GM23338 (cell line): ENCODE results near the gene OOSP4A. TPM values are rescaled to one million over a fixed set of nuclear protein-coding genes. Genes with fewer than 3 reads are reported as not detected.

Source experiments
- ATAC-seq: fragments of 200-7000 bp; cut with Tn5 transposase; 3 replicates; pipeline ENCODE4 v1.9.1; 2020
- DNase-seq: peaks from one replicate; pipeline ENCODE4 v3.0.0-alpha.2; 2015; ENCODE audit warnings: low spot score
- H2AFZ ChIP-seq: fragments of 200-600 bp; sonication (generic); 2 replicates; pipeline ENCODE4 v1.8.0; 2016; ENCODE audit warnings: antibody characterized with exemption, mild to moderate bottlenecking, moderate library complexity
- H3F3A ChIP-seq: fragments of 200-600 bp; sonication (generic); replicated peaks from 2 replicates; pipeline ENCODE4 v1.8.0; 2017; ENCODE audit warnings: antibody characterized with exemption, mixed run types, low read depth
- H3K27ac ChIP-seq: fragments of 200-600 bp; sonication (generic); 2 replicates; pipeline ENCODE4 v1.6.1; 2016; ENCODE audit warnings: low read depth
- H3K27me3 ChIP-seq: fragments of 200-600 bp; sonication (generic); 2 replicates; pipeline ENCODE4 v1.8.0; 2016; ENCODE audit warnings: mild to moderate bottlenecking, mixed run types, moderate library complexity; ENCODE audit not compliant: insufficient read depth
- H3K36me3 ChIP-seq: fragments of 200-600 bp; sonication (generic); 2 replicates; pipeline ENCODE4 v1.8.0; 2016; ENCODE audit warnings: mild to moderate bottlenecking; ENCODE audit not compliant: insufficient read depth
- H3K4me1 ChIP-seq: fragments of 200-600 bp; sonication (generic); 2 replicates; pipeline ENCODE4 v1.8.0; 2016; ENCODE audit warnings: mild to moderate bottlenecking, moderate library complexity; ENCODE audit not compliant: insufficient read depth
- H3K4me2 ChIP-seq: fragments of 200-600 bp; sonication (generic); 2 replicates; pipeline ENCODE4 v1.7.1; 2017; ENCODE audit warnings: mixed run types
- H3K4me3 ChIP-seq: fragments of 200-600 bp; sonication (generic); 2 replicates; pipeline ENCODE4 v1.6.1; 2016; ENCODE audit warnings: mixed run types
- H3K79me2 ChIP-seq: fragments of 200-600 bp; sonication (generic); replicated peaks from 2 replicates; pipeline ENCODE4 v1.8.0; 2017; ENCODE audit warnings: mild to moderate bottlenecking; ENCODE audit not compliant: insufficient read depth
- H3K9me2 ChIP-seq: fragments of 200-600 bp; sonication (generic); 2 replicates; pipeline ENCODE4 v1.8.0; 2017; ENCODE audit not compliant: insufficient read depth
- H4K20me1 ChIP-seq: fragments of 200-600 bp; sonication (generic); replicated peaks from 2 replicates; pipeline ENCODE4 v1.8.0; 2017; ENCODE audit warnings: mild to moderate bottlenecking; ENCODE audit not compliant: insufficient read depth
- H3K27ac Mint-ChIP-seq: 2 replicates; pipeline ENCODE4 v1.8.0; 2020; ENCODE audit warnings: inconsistent platforms, mild to moderate bottlenecking, moderate library complexity, mixed read lengths
- H3K27me3 Mint-ChIP-seq: 3 replicates; pipeline ENCODE4 v1.8.0; 2022; ENCODE audit warnings: low read depth, mild to moderate bottlenecking, moderate library complexity, mixed read lengths, inconsistent platforms; ENCODE audit not compliant: insufficient read depth, poor library complexity
- H3K36me3 Mint-ChIP-seq: 3 replicates; pipeline ENCODE4 v1.8.0; 2021; ENCODE audit warnings: low read depth, mild to moderate bottlenecking, inconsistent platforms, moderate library complexity, mixed read lengths
- H3K4me1 Mint-ChIP-seq: 3 replicates; pipeline ENCODE4 v1.8.0; 2020; ENCODE audit warnings: mild to moderate bottlenecking, inconsistent platforms, mixed read lengths
- H3K4me3 Mint-ChIP-seq: 3 replicates; pipeline ENCODE4 v1.8.0; 2021; ENCODE audit warnings: moderate library complexity, mild to moderate bottlenecking, inconsistent platforms, mixed read lengths
- H3K9me3 Mint-ChIP-seq: 3 replicates; pipeline ENCODE4 v1.8.0; 2020; ENCODE audit warnings: moderate library complexity, mild to moderate bottlenecking, inconsistent platforms, mixed read lengths
- CREB1 ChIP-seq: fragments of 250-450 bp; sonication (Bioruptor Pico); IDR thresholded peaks from 2 replicates; pipeline ENCODE4 v1.5.0; 2020; ENCODE audit warnings: low read depth, mild to moderate bottlenecking, moderate library complexity
- CTCF ChIP-seq, 2 experiments: fragments of 200-600 bp in 1 of 2; sonication (generic) in 1 of 2; conservative IDR thresholded peaks; 2 replicates each; pipeline versions ENCODE4 v1.5.1 to v1.6.1; 2016 to 2017; ENCODE audit warnings: antibody characterized with exemption in 2 of 2, low read depth in 2 of 2, mild to moderate bottlenecking in 2 of 2, moderate library complexity in 1 of 2
- ETS1 ChIP-seq: IDR thresholded peaks from 2 replicates; pipeline ENCODE4 v1.6.1; 2016; ENCODE audit warnings: antibody characterized with exemption
- EZH2 ChIP-seq: fragments of 200-600 bp; sonication (generic); IDR thresholded peaks from one replicate; pipeline ENCODE4 v1.8.0; 2017; ENCODE audit warnings: antibody characterized with exemption, mild to moderate bottlenecking, low read depth; ENCODE audit not compliant: unreplicated experiment
- EZH2phosphoT487 ChIP-seq: fragments of 200-600 bp; sonication (generic); IDR thresholded peaks from one replicate; pipeline ENCODE4 v1.8.1; 2018; ENCODE audit warnings: antibody characterized with exemption; ENCODE audit not compliant: unreplicated experiment
- JUNB ChIP-seq: IDR thresholded peaks from one replicate; pipeline ENCODE4 v1.6.1; 2016; ENCODE audit warnings: antibody characterized with exemption; ENCODE audit not compliant: unreplicated experiment
- NANOG ChIP-seq: IDR thresholded peaks from 2 replicates; pipeline ENCODE4 v1.6.1; 2016; ENCODE audit warnings: antibody characterized with exemption, borderline replicate concordance
- POLR2AphosphoS5 ChIP-seq: IDR thresholded peaks from 2 replicates; pipeline ENCODE4 v1.6.1; 2016; ENCODE audit warnings: antibody characterized with exemption, low read depth
- REST ChIP-seq: IDR thresholded peaks from one replicate; pipeline ENCODE4 v1.6.1; 2018; ENCODE audit warnings: antibody characterized with exemption; ENCODE audit not compliant: unreplicated experiment
- STAT1 ChIP-seq: IDR thresholded peaks from one replicate; pipeline ENCODE4 v1.6.1; 2016; ENCODE audit warnings: antibody characterized with exemption; ENCODE audit not compliant: unreplicated experiment
- ZNF114 ChIP-seq: fragments of 250-450 bp; sonication (Bioruptor Pico); IDR thresholded peaks from 2 replicates; pipeline ENCODE4 v1.5.0; 2020; ENCODE audit warnings: mild to moderate bottlenecking, moderate library complexity
- ZNF331 ChIP-seq: fragments of 250-450 bp; sonication (Bioruptor Pico); IDR thresholded peaks from 2 replicates; pipeline ENCODE4 v1.5.0; 2020; ENCODE audit warnings: low read depth, mild to moderate bottlenecking, moderate library complexity
- ZNF462 ChIP-seq: fragments of 250-450 bp; sonication (Bioruptor Pico); IDR thresholded peaks from 2 replicates; pipeline ENCODE4 v1.5.0; 2020; ENCODE audit warnings: mild to moderate bottlenecking, moderate library complexity
- polyA plus RNA-seq: library from polyadenylated mRNA; unstranded; fragments of >200 nt; fragmentation: Nextera tagmentation; extraction: Ambion mirVana; gene quantifications from 2 replicates; pipeline ENCODE4 v1.2.1, GENCODE V29; 2016
- total RNA-seq: library from RNA; depleted of rRNA; stranded (reverse); fragments of >200 nt; shearing (Covaris generic); gene quantifications from 2 replicates; pipeline ENCODE4 v1.2.3, GENCODE V29; 2014

OOSP4A gene
- total and polyA plus RNA-seq, 2 experiments from 2014 or later = not detected

- H3K4me1 Mint-ChIP-seq = peaks cover 2% of the 10 kb centered on the region; the same call in 1 of the 3 replicates
- Histone ChIP-seq H3K27ac (no peak within 1 kb of the TSS), H3K4me1 (no peaks in the 10 kb centered on the region), H3K9me2 (no peaks in the 10 kb centered on the region), H3K27me3 (no peaks in the 10 kb centered on the region), H4K20me1 (no peaks in the 10 kb centered on the region), H3K4me2 (no peak within 1 kb of the TSS), H3K4me3 (no peak within 1 kb of the TSS), H3K36me3 (no peaks in the 10 kb centered on the region), H2AFZ (no peak within 1 kb of the TSS), H3K79me2 (no peaks in the 10 kb centered on the region), H3F3A (no peaks in the 10 kb centered on the region)
- DNase-seq (no peak), ATAC-seq (no peak)
- no peaks in the 10 kb centered on the region for H3K9me3 Mint-ChIP-seq
- H3K27me3 Mint-ChIP-seq = no peaks in the 10 kb centered on the region
- H3K4me3 Mint-ChIP-seq = no peak within 1 kb of the TSS
- no peak within 1 kb of the TSS for H3K27ac Mint-ChIP-seq
- TF ChIP-seq REST (no peak), ZNF331 (CRISPR knock-in tag) (no peak), EZH2 (no peak), STAT1 (no peak), ETS1 (no peak), JUNB (no peak), ZNF462 (CRISPR knock-in tag) (no peak), CTCF (conservative IDR thresholded peaks at IDR 0.05; ENCODE audit: low read depth in 2 of 2) (no peak), EZH2phosphoT487 (no peak), ZNF114 (no peak), CREB1 (CRISPR knock-in tag) (no peak), POLR2AphosphoS5 (no peak), NANOG (no peak)
- no peaks in the 10 kb centered on the region for H3K36me3 Mint-ChIP-seq
Observed at GRCh38 chr11:59938132-59938531, 25.7 kb upstream of the OOSP4A start, which contains the start of gene OOSP1. Gene OOSP1 (plus strand): TSS chr11:59938432. CDS start chr11:59938455, 23 bp downstream.
